Measurements from ENCODE around the gene LRBA.

DNA sequence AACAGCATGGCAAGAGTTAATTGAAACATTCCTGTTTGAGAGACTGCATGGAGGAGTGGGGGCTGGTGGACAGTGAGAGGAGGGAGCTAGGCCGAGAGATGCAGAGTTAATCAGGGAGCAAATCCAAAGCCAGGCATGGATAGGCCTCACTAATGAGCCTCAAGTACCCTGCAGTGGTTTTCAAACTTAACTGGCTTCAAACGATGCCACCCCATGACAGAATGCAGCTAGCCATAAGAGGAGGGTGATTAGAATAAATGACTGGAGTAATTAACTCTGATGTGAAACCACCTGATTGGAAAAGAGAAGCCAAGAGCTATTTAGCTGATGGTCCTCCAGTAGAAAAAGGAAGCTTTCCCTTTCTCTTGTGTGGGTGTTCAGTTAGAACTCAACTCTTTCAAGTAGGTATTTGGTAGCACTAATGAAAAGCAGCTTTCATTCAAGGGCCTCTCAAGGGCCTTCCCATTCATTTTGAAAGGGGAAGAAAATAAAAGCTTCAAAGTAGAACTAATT, 648.5 kb downstream of the LRBA start:
- TF ChIP-seq EZH2 (optimal IDR thresholded peaks at IDR 0.05; ENCODE audit: low read depth, low read length), result no peak
- TF ChIP-seq, protein P1, sequence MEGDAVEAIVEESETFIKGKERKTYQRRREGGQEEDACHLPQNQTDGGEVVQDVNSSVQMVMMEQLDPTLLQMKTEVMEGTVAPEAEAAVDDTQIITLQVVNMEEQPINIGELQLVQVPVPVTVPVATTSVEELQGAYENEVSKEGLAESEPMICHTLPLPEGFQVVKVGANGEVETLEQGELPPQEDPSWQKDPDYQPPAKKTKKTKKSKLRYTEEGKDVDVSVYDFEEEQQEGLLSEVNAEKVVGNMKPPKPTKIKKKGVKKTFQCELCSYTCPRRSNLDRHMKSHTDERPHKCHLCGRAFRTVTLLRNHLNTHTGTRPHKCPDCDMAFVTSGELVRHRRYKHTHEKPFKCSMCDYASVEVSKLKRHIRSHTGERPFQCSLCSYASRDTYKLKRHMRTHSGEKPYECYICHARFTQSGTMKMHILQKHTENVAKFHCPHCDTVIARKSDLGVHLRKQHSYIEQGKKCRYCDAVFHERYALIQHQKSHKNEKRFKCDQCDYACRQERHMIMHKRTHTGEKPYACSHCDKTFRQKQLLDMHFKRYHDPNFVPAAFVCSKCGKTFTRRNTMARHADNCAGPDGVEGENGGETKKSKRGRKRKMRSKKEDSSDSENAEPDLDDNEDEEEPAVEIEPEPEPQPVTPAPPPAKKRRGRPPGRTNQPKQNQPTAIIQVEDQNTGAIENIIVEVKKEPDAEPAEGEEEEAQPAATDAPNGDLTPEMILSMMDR (IDR thresholded peaks at IDR 0.05; ENCODE audit: low read length), result no peak

Data from MM.1S (cell line).